ENCODE data around the gene PRKCG. TPM values are rescaled to one million over a fixed set of nuclear protein-coding genes. Genes with fewer than 3 reads are reported as not detected.

Gene PRKCG
- polyA plus RNA-seq, 3 donors, result 0.01 TPM; not detected in 2

DNA sequence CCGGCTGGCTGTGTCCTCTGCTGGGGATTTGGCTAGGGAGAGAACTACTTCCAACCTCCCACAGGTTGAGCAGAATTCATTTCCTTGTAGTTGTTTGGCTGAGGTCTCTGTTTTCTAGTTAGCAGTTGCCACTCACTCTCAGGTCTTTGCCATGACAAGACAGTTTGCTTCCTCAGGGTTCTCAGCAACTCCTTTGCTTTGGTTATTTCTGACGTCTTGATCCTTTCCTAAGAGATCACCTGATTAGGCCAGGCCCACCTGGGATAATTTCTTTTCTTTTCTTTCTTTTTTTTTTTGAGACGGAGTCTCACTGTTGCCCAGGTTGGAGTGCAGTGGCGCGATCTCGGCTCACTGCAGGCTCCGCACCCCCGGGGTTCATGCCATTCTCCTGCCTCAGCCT lies 71.4 kb downstream of the PRKCG start:
- no peaks in the 10 kb centered on the region for H3K4me1 ChIP-seq (ENCODE audit: control insufficient read depth in 1 of 2, insufficient read depth in 2 of 2, low read length in 2 of 2)
- H3K9ac ChIP-seq (ENCODE audit: insufficient read depth, low read length, poor library complexity, severe bottlenecking), result no peak overlapping the region
- peaks cover 0 to 12% of the 10 kb centered on the region in 2 donors for H3K9me3 ChIP-seq (replicated peaks in 1 of 2; ENCODE audit: control insufficient read depth in 1 of 2, insufficient read depth in 1 of 2, low read length in 2 of 2)
- H2AFZ ChIP-seq (ENCODE audit: insufficient read depth, low read depth, low read length, poor library complexity, severe bottlenecking), result no peak overlapping the region
- 84% methylated on average over 6 of the region's 8 CpGs for WGBS (ENCODE audit: insufficient coverage)
- Mint-ChIP-seq H3K36me3 (no peaks in the 10 kb centered on the region), H3K4me1 (peaks cover 7% of the 10 kb centered on the region), H3K27ac (peak overlapping the region in 1 of 7 donors; percentile 66), H3K9me3 (peaks cover 0 to 8% (median 5%) of the 10 kb centered on the region in 7 donors), H3K4me3 (no peak overlapping the region), H3K27me3 (ENCODE audit: low read depth in 3 of 3) (peaks cover 35 to 62% (median 52%) of the 10 kb centered on the region in 3 donors)
- TF ChIP-seq, protein P1, sequence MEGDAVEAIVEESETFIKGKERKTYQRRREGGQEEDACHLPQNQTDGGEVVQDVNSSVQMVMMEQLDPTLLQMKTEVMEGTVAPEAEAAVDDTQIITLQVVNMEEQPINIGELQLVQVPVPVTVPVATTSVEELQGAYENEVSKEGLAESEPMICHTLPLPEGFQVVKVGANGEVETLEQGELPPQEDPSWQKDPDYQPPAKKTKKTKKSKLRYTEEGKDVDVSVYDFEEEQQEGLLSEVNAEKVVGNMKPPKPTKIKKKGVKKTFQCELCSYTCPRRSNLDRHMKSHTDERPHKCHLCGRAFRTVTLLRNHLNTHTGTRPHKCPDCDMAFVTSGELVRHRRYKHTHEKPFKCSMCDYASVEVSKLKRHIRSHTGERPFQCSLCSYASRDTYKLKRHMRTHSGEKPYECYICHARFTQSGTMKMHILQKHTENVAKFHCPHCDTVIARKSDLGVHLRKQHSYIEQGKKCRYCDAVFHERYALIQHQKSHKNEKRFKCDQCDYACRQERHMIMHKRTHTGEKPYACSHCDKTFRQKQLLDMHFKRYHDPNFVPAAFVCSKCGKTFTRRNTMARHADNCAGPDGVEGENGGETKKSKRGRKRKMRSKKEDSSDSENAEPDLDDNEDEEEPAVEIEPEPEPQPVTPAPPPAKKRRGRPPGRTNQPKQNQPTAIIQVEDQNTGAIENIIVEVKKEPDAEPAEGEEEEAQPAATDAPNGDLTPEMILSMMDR (IDR thresholded peaks at IDR 0.05), result no peak
- no peak overlapping the region for H3K27ac ChIP-seq (ENCODE audit: low read depth in 1 of 2, low read length in 2 of 2)
- no peaks in the 10 kb centered on the region for H3K79me2 ChIP-seq (ENCODE audit: insufficient read depth, low read length)
- H3K36me3 ChIP-seq (replicated peaks in 1 of 2; ENCODE audit: control insufficient read depth in 1 of 2, insufficient read depth in 2 of 2, low read length in 2 of 2), result no peaks in the 10 kb centered on the region
- DNase-seq, result no peak
- peaks cover 22 to 41% of the 10 kb centered on the region in 2 donors for H3K27me3 ChIP-seq (ENCODE audit: control insufficient read depth in 2 of 2, insufficient read depth in 2 of 2, low read length in 2 of 2)
- no peaks in the 10 kb centered on the region for H4K20me1 ChIP-seq (ENCODE audit: insufficient read depth, low read length)
- H3K4me3 ChIP-seq (replicated peaks in 1 of 3; ENCODE audit: low read depth in 2 of 3, low read length in 3 of 3), result no peak overlapping the region
- intact Hi-C loops (cut with micrococcal nuclease), result no loop called here
- H3K4me2 ChIP-seq (replicated peaks; ENCODE audit: extremely low read depth, low read length, poor library complexity, severe bottlenecking), result no peak overlapping the region

Other genes with a start within 250 kb of the PRKCG start
- gene NLRP12, start 57.9 kb upstream of the PRKCG start, polyA plus RNA-seq, result 10 to 100 TPM; 40.5 to 64.9 (median 47.0) TPM
- 100 to 1,000 TPM; 162 to 310 (median 254) TPM for gene MYADM, start 14.3 kb upstream of the PRKCG start, polyA plus RNA-seq
- not detected for gene CACNG7, start 27.1 kb downstream of the PRKCG start, polyA plus RNA-seq
- under 1 TPM in 1 of 3 donors, not detected in 2; 0.05 TPM for gene CACNG8, start 80.7 kb downstream of the PRKCG start, polyA plus RNA-seq
- under 1 TPM in 2 of 3 donors, not detected in 1; 0.08 to 0.18 TPM for gene CACNG6, start 109.4 kb downstream of the PRKCG start, polyA plus RNA-seq
- 100 to 1,000 TPM in 2 of 3 donors, 1 to 10 TPM in 1; 3.7 to 172 (median 137) TPM for gene VSTM1, start 181.7 kb downstream of the PRKCG start, polyA plus RNA-seq
- 1 to 10 TPM in 1 of 3 donors, under 1 TPM in 1, not detected in 1; 0.89 to 1.2 TPM for gene TARM1, start 199.2 kb downstream of the PRKCG start, polyA plus RNA-seq
- 100 to 1,000 TPM in 2 of 3 donors, 10 to 100 TPM in 1; 81.4 to 270 (median 126) TPM for gene OSCAR, start 218.6 kb downstream of the PRKCG start, polyA plus RNA-seq
- 100 to 1,000 TPM in 2 of 3 donors, 10 to 100 TPM in 1; 46.4 to 396 (median 333) TPM for gene NDUFA3, start 220.7 kb downstream of the PRKCG start, polyA plus RNA-seq
- gene TFPT, start 233.5 kb downstream of the PRKCG start, polyA plus RNA-seq, result 10 to 100 TPM in 1 of 3 donors, 1 to 10 TPM in 2; 7.0 to 11.5 (median 9.5) TPM
- 10 to 100 TPM; 34.4 to 51.8 (median 37.6) TPM for gene PRPF31, start 233.6 kb downstream of the PRKCG start, polyA plus RNA-seq

Measured in CD14-positive monocyte (primary cell).